HepG2 (cell line): Measurements from ENCODE around the gene PTPN12. TPM values are rescaled to one million over a fixed set of nuclear protein-coding genes. Genes with fewer than 3 reads are reported as not detected.

Source experiments
- CBX1 ChIP-seq: IDR thresholded peaks from one replicate; pipeline ENCODE4 v1.6.1; 2016; ENCODE audit warnings: antibody characterized with exemption, low read depth
- ZNF121 ChIP-seq: sonication (generic); formaldehyde crosslinking; IDR thresholded peaks from 2 replicates; pipeline ENCODE4 v1.5.0; 2020; ENCODE audit warnings: mild to moderate bottlenecking, missing genetic modification reagents
- ZNF407 ChIP-seq: sonication (generic); formaldehyde crosslinking; IDR thresholded peaks from one replicate; pipeline ENCODE4 v1.5.1; 2020; ENCODE audit warnings: mild to moderate bottlenecking, missing genetic modification reagents; ENCODE audit errors: not compliant biosample characterization
- ZNF75D ChIP-seq: sonication (generic); formaldehyde crosslinking; IDR thresholded peaks from 2 replicates; pipeline ENCODE4 v1.8.1; 2023; ENCODE audit warnings: missing genetic modification reagents, mild to moderate bottlenecking, borderline replicate concordance
- polyA plus RNA-seq, 8 experiments: library from polyadenylated mRNA; depleted of rRNA in 3 of 8; stranded (reverse) in 7 of 8; unstranded in 1 of 8; fragments of >200 nt; fragmentation: Illumina TruSeq in 4 of 8; extraction: Trizol in 4 of 8; gene quantifications; 2 replicates each; pipeline versions ENCODE4 v1.2.1 to v1.2.3, GENCODE V29; 2011 to 2016; ENCODE audit warnings: low read depth in 4 of 8, missing spikeins in 1 of 8, mixed read lengths in 1 of 8; ENCODE audit not compliant: insufficient read depth in 1 of 8
- total RNA-seq, 5 experiments: library from RNA; depleted of rRNA; stranded (reverse); fragments of >200 nt; fragmentation: Illumina TruSeq; extraction: Trizol; gene quantifications; 2 replicates each; pipeline ENCODE4 v1.2.3, GENCODE V29; 2016; ENCODE audit warnings: low read depth in 1 of 5

Gene PTPN12
- total and polyA plus RNA-seq, 2 of the 13 experiments (the other 11 are each of a cell fraction or from before 2014, with no cell fraction given) = 22.9 to 56.8 TPM

- no peak for TF ChIP-seq ZNF407 (CRISPR knock-in tag)
- TF ChIP-seq CBX1 = no peak
- no peak for TF ChIP-seq ZNF75D (CRISPR knock-in tag)
- TF ChIP-seq ZNF121 (CRISPR knock-in tag) = 0 out of 2 replicates have a peak, but pooled peaks have one; percentile 58
- TF ChIP-seq, all 625 proteins: peak for 1
These were observed 32.6 kb downstream of the PTPN12 start (continued) for GRCh38 chr7:77569514-77570232.
